Measurements from ENCODE around the gene SWT1.

Gene SWT1

GRCh38 chr1:185322636-185323035 is 165.7 kb downstream of the SWT1 start:
- TF ChIP-seq EZH2 (IDR thresholded peaks at IDR 0.05; ENCODE audit: borderline replicate concordance, low read length) (no peak), CTCF (IDR thresholded peaks at IDR 0.05; ENCODE audit: low read length) (no peak)
- Histone ChIP-seq H3K36me3 (ENCODE audit: insufficient read depth, low read length) (no peaks in the 10 kb centered on the region), H3K4me3 (ENCODE audit: low read depth, low read length, poor library complexity, severe bottlenecking) (no peak overlapping the region), H3K4me2 (ENCODE audit: low read length) (no peak overlapping the region), H3F3A (ENCODE audit: insufficient read depth, low read length) (no peaks in the 10 kb centered on the region), H3K27me3 (ENCODE audit: insufficient read depth, low read length) (no peaks in the 10 kb centered on the region), H4K20me1 (ENCODE audit: insufficient read depth, low read length) (no peaks in the 10 kb centered on the region), H3K27ac (ENCODE audit: low read depth, low read length, poor library complexity, severe bottlenecking) (no peak overlapping the region), H3K9me2 (ENCODE audit: low read depth, low read length) (no peaks in the 10 kb centered on the region), H3K79me2 (ENCODE audit: insufficient read depth, low read length) (no peaks in the 10 kb centered on the region), H3K9me3 (ENCODE audit: low read length) (no peaks in the 10 kb centered on the region), H3K4me1 (ENCODE audit: insufficient read depth, low read length, severe bottlenecking) (peaks cover 7% of the 10 kb centered on the region), H3K9ac (ENCODE audit: low read length) (no peak overlapping the region), H2AFZ (ENCODE audit: low read length) (no peak overlapping the region)

- Histone ChIP-seq H4K20me1 (ENCODE audit: insufficient read depth, low read length) (no peaks in the 10 kb centered on the region), H3K79me2 (ENCODE audit: insufficient read depth, low read length) (no peaks in the 10 kb centered on the region), H3K9me3 (ENCODE audit: low read length) (no peaks in the 10 kb centered on the region), H3K27ac (ENCODE audit: low read depth, low read length, poor library complexity, severe bottlenecking) (no peak overlapping the region), H2AFZ (ENCODE audit: low read length) (no peak overlapping the region), H3F3A (ENCODE audit: insufficient read depth, low read length) (no peaks in the 10 kb centered on the region), H3K9me2 (ENCODE audit: low read depth, low read length) (no peaks in the 10 kb centered on the region), H3K4me2 (ENCODE audit: low read length) (no peak overlapping the region), H3K9ac (ENCODE audit: low read length) (no peak overlapping the region), H3K4me3 (ENCODE audit: low read depth, low read length, poor library complexity, severe bottlenecking) (no peak overlapping the region), H3K27me3 (ENCODE audit: insufficient read depth, low read length) (no peaks in the 10 kb centered on the region), H3K4me1 (ENCODE audit: insufficient read depth, low read length, severe bottlenecking) (no peaks in the 10 kb centered on the region), H3K36me3 (ENCODE audit: insufficient read depth, low read length) (no peaks in the 10 kb centered on the region; the same call in 1 of the 2 replicates)
- no peak for TF ChIP-seq CTCF (IDR thresholded peaks at IDR 0.05; ENCODE audit: low read length)
- TF ChIP-seq EZH2 (IDR thresholded peaks at IDR 0.05; ENCODE audit: borderline replicate concordance, low read length) = no peak
Measured at GRCh38 chr1:185324118-185324517, 167.2 kb downstream of the SWT1 start.

GRCh38 chr1:185325413-185325812 is 168.4 kb downstream of the SWT1 start:
- H3K27ac ChIP-seq (ENCODE audit: low read depth, low read length, poor library complexity, severe bottlenecking) = no peak overlapping the region
- H3K9me3 ChIP-seq (ENCODE audit: low read length) = no peaks in the 10 kb centered on the region
- H3K9me2 ChIP-seq (ENCODE audit: low read depth, low read length) = no peaks in the 10 kb centered on the region
- no peak overlapping the region for H2AFZ ChIP-seq (ENCODE audit: low read length)
- H3K27me3 ChIP-seq (ENCODE audit: insufficient read depth, low read length) = no peaks in the 10 kb centered on the region
- H3K4me2 ChIP-seq (ENCODE audit: low read length) = no peak overlapping the region
- no peak overlapping the region for H3K9ac ChIP-seq (ENCODE audit: low read length)
- H4K20me1 ChIP-seq (ENCODE audit: insufficient read depth, low read length) = no peaks in the 10 kb centered on the region
- H3K36me3 ChIP-seq (ENCODE audit: insufficient read depth, low read length) = no peaks in the 10 kb centered on the region; the same call in 1 of the 2 replicates
- H3K4me3 ChIP-seq (ENCODE audit: low read depth, low read length, poor library complexity, severe bottlenecking) = no peak overlapping the region
- no peak for TF ChIP-seq CTCF (IDR thresholded peaks at IDR 0.05; ENCODE audit: low read length)
- no peak for TF ChIP-seq EZH2 (IDR thresholded peaks at IDR 0.05; ENCODE audit: borderline replicate concordance, low read length)
- H3K79me2 ChIP-seq (ENCODE audit: insufficient read depth, low read length) = no peaks in the 10 kb centered on the region
- H3K4me1 ChIP-seq (ENCODE audit: insufficient read depth, low read length, severe bottlenecking) = no peaks in the 10 kb centered on the region
- H3F3A ChIP-seq (ENCODE audit: insufficient read depth, low read length) = no peaks in the 10 kb centered on the region
